Calu3 (cell line): Measurements from ENCODE around the gene CTNNBL1. TPM values are rescaled to one million over a fixed set of nuclear protein-coding genes. Genes with fewer than 3 reads are reported as not detected.

Source experiments
- BruUV-seq: library from RNA; stranded (reverse); fragments of 400-500 nt; replicated peaks from 2 replicates; lab custom pipeline; 2021; lab: Mats Ljungman, UMichigan
- CTCF ChIA-PET: fragments of 300-600 bp; sonication (Branson Sonifier 250); formaldehyde crosslinking; loops from one replicate; lab custom pipeline; 2022; ENCODE audit warnings: antibody characterized with exemption; lab: Charles Lee
- DNase-seq: peaks from one replicate; pipeline ENCODE4 v3.0.0; 2022
- H3K27ac Mint-ChIP-seq: one replicate; pipeline ENCODE4 v1.8.0; 2022; ENCODE audit warnings: mixed read lengths; ENCODE audit not compliant: unreplicated experiment
- H3K27me3 Mint-ChIP-seq: one replicate; pipeline ENCODE4 v1.8.0; 2022; ENCODE audit warnings: mixed read lengths; ENCODE audit not compliant: unreplicated experiment
- H3K36me3 Mint-ChIP-seq: one replicate; pipeline ENCODE4 v1.8.0; 2022; ENCODE audit warnings: mild to moderate bottlenecking, moderate library complexity, mixed read lengths; ENCODE audit not compliant: insufficient read depth, unreplicated experiment
- H3K4me1 Mint-ChIP-seq: one replicate; pipeline ENCODE4 v1.8.0; 2022; ENCODE audit warnings: mild to moderate bottlenecking, low read depth, mixed read lengths; ENCODE audit not compliant: unreplicated experiment
- H3K4me3 Mint-ChIP-seq: one replicate; pipeline ENCODE4 v1.8.0; 2022; ENCODE audit warnings: mild to moderate bottlenecking, low read depth, moderate library complexity, mixed read lengths; ENCODE audit not compliant: unreplicated experiment
- H3K9me3 Mint-ChIP-seq: one replicate; pipeline ENCODE4 v1.8.0; 2022; ENCODE audit warnings: low read depth, mixed read lengths; ENCODE audit not compliant: unreplicated experiment
- CTCF ChIP-seq: fragments of 200-600 bp; IDR thresholded peaks from one replicate; pipeline ENCODE4 v1.8.0; 2022; ENCODE audit warnings: antibody characterized with exemption; ENCODE audit not compliant: unreplicated experiment
- intact Hi-C: fragments of 100-400 bp; cut with micrococcal nuclease; formaldehyde crosslinking; loops from one replicate; pipeline ENCODE4 v1.10.0; 2022; ENCODE audit not compliant: unreplicated experiment
- total RNA-seq: library from RNA; stranded (reverse); gene quantifications from 2 replicates; pipeline ENCODE4 v1.2.3, GENCODE V29; 2022

Gene CTNNBL1
- total RNA-seq, 1 experiment from 2014 or later: 106 TPM

GRCh38 chr20:37762716-37763485, 69.1 kb downstream of the CTNNBL1 start:
- Mint-ChIP-seq H3K27ac (no peak overlapping the region), H3K27me3 (no peaks in the 10 kb centered on the region), H3K36me3 (no peaks in the 10 kb centered on the region), H3K9me3 (no peaks in the 10 kb centered on the region), H3K4me1 (no peaks in the 10 kb centered on the region), H3K4me3 (no peak overlapping the region)
- no TSS peak for BruUV-seq
- CTCF ChIA-PET: no interaction called here
- TF ChIP-seq CTCF: no peak
- intact Hi-C loops: no loop called here
- DNase-seq: no peak

- H3K9me3 Mint-ChIP-seq: no peaks in the 10 kb centered on the region
- intact Hi-C loops: no loop called here
- no peak overlapping the region for H3K4me3 Mint-ChIP-seq
- CTCF ChIA-PET: no interaction called here
- no peaks in the 10 kb centered on the region for H3K36me3 Mint-ChIP-seq
- BruUV-seq: no TSS peak
- DNase-seq: no peak
- H3K4me1 Mint-ChIP-seq: no peaks in the 10 kb centered on the region
- H3K27me3 Mint-ChIP-seq: no peaks in the 10 kb centered on the region
- TF ChIP-seq CTCF: no peak
- no peak overlapping the region for H3K27ac Mint-ChIP-seq
Observed at GRCh38 chr20:37764333-37764935, 70.6 kb downstream of the CTNNBL1 start.

GRCh38 chr20:37770908-37771307, 77.1 kb downstream of the CTNNBL1 start:
- H3K36me3 Mint-ChIP-seq: no peaks in the 10 kb centered on the region
- intact Hi-C loops: no loop called here
- H3K4me3 Mint-ChIP-seq: no peak overlapping the region
- H3K27me3 Mint-ChIP-seq: no peaks in the 10 kb centered on the region
- DNase-seq: no peak
- no peaks in the 10 kb centered on the region for H3K4me1 Mint-ChIP-seq
- H3K27ac Mint-ChIP-seq: no peak overlapping the region
- no peaks in the 10 kb centered on the region for H3K9me3 Mint-ChIP-seq
- no TSS peak for BruUV-seq
- no peak for TF ChIP-seq CTCF
- CTCF ChIA-PET: no interaction called here

GRCh38 chr20:37773291-37773826, 79.5 kb downstream of the CTNNBL1 start:
- no peaks in the 10 kb centered on the region for H3K4me1 Mint-ChIP-seq
- CTCF ChIA-PET: interaction anchor here (0.6 to 0.7 kb wide), 2 partner anchors 46 to 188 kb away, joined by 3 to 5 read pairs; no protein-coding TSS in a partner anchor
- TF ChIP-seq CTCF: no peak
- H3K27ac Mint-ChIP-seq: no peak overlapping the region
- intact Hi-C loops: no loop called here
- no peak for DNase-seq
- no peaks in the 10 kb centered on the region for H3K9me3 Mint-ChIP-seq
- H3K36me3 Mint-ChIP-seq: no peaks in the 10 kb centered on the region
- BruUV-seq: no TSS peak
- no peaks in the 10 kb centered on the region for H3K27me3 Mint-ChIP-seq
- H3K4me3 Mint-ChIP-seq: no peak overlapping the region
